Midbrain (tissue), 1 donor: ENCODE data around the gene FAM78B.

Source experiments
- DNase-seq: peaks from one replicate; lab custom pipeline; 2025; lab: John Stamatoyannopoulos, UW

The FAM78B gene

GRCh38 chr1:166066107-166066506, 100.7 kb downstream of the FAM78B start:
- DNase-seq: no peak

GRCh38 chr1:166064951-166065350, 101.8 kb downstream of the FAM78B start:
- DNase-seq: no peak

DNA sequence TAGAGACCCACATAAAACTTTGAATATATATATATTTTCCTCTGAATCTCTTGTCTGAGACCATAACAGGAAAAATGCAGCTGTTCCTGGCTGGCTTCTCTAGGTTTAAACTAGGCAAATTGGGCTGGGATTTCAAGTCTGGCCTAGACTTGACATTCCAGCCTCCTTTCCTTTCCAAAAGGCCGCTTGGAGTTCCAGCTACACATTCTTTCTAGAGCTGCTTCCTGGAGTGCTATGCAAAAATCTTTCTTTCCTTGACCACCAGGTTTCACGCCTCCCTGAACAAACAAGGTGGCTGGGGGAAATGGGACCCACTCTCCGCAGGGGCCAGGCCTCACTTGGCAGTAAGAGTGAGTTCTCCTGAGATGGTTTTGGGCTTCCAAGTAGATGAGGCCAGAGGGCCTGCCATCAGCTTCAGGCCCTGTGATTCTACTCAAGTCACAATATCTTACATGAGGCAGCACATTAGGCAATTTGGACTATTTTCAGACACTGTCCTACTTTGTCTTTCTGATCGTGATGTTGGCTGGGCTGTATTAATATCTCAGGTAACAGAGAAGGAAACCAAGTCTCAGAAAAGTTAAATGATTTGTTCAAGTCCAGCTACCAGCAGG, 102.4 kb downstream of the FAM78B start:
- no peak for DNase-seq

- no peak for DNase-seq
These were observed 103.1 kb downstream of the FAM78B start for GRCh38 chr1:166063701-166064100.

GRCh38 chr1:166062421-166063070, 104.3 kb downstream of the FAM78B start:
- DNase-seq: no peak

GRCh38 chr1:166057650-166058049, 109.2 kb downstream of the FAM78B start:
- no peak for DNase-seq

DNA sequence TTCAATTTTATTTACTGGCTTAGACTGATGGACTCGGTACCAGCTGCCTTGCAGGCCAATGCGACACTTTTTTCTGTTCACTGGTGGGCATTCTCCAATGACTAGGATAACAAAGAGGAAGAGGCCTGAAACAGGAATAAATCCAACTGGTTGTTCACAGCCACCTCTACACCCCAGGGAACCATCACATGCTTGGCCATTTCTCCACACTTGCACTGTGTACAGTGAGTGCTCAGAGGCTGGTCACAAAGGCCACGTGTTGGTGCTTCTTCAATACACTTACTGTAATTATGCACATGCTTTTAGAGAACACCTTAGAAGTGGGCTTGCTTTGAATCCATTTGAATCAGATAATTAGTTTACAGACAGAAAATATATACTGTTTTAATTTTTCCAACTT, 113.4 kb downstream of the FAM78B start:
- DNase-seq: no peak

- no peak for DNase-seq
These were observed 126.4 kb downstream of the FAM78B start for GRCh38 chr1:166040202-166040997.

DNA sequence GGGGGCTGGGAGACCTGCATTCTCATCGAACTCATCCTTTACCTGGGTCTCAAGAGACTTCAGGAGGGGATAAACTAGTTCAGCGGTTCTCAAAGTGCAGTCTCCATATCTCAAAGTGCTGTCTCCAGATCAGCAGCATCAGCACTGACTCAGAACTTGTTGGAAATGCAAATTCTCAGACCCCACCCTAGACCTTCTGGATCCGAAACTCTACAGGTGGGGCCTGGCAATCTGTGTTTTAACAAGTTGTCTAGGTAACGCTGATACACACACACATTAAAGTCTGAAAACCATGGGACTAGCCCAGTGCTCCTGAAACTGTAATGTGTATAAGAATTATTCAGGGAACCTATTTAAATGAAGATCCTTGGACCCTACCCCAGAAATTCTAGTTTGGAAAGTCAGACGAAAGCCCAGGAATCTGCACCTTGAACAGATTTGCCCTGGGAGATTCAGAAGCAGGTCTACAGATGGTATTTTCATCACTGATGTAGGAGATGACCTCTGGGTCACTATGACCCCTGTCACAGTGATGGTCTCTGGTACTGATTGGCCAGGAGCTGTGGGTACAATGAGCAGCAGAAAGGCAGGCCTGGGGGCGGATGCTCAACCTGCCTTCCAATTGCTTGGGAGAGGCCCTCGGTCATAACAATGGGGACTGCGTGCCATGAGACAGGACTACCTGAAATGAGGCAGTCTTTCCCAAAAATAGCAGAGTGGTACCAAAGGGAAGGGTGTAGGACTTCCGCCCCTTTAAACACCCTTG, 127.2 kb downstream of the FAM78B start:
- no peak for DNase-seq

- no peak for DNase-seq
These were observed 130.7 kb downstream of the FAM78B start for GRCh38 chr1:166036092-166036491.

- no peak for DNase-seq
These were observed 134.0 kb downstream of the FAM78B start for GRCh38 chr1:166032572-166033371.

- DNase-seq: no peak
These were observed 134.7 kb downstream of the FAM78B start for GRCh38 chr1:166031932-166032571.

GRCh38 chr1:166029196-166029945, 137.4 kb downstream of the FAM78B start:
- no peak for DNase-seq

DNA sequence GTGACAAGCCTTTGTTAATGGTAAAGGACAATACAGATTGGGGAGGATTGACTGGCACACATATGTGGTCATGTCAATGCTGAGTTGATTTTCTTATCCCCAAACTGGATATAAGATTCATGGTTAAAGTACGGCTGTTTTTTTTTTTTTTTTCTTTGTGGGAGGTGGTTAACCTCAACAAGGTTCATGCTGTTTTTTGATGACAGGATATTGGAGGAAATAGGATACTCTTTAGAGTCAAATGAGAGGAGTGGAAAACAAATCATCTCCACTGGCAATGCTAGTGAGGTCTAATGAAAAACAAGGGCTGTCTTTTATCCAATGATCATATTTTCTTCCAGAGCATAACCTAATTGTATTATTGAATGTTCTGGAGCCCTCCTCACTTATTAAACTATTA, 140.2 kb downstream of the FAM78B start:
- DNase-seq: no peak

DNA sequence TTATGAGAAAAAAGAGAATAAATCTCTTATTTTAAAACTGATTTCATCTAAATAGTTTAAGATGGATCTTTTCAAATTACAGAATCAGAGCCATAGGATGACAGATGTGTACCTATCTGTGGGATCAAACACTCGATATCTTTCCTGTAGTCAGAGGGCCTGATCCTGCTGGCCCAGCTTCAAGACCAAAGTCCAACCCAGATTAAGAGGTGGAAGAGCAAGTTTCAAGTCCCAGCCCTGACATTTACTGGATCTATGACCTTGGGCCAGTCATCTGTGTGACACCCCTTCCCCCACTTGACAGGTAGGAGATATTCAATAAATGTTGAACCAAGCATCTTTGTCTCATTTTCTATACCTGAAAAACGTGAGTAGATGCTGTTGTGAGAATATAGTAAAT, 140.7 kb downstream of the FAM78B start:
- no peak for DNase-seq

DNA sequence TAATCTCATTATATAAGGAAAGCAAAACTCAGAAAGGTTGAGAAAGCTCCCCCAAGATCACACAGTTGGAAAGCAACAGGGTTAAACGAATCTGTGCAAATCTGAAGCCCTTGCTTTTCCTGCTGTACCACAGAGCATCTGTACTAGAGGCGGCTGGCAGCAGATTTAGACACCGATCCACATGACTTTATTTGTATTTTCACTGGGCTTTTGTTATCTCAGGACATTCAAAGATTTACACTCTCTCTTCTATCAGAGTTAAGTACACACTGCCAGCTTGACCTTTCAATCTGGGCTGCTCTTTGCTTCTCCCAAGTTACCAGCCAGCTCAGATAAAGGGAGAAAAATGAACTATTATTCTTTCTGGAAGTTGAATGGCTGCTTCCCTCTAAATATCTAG, 146.6 kb downstream of the FAM78B start:
- DNase-seq: no peak
